Stimulated activated naive CD8-positive, alpha-beta T cell treated with anti-CD3 and anti-CD28 coated beads, Interleukin-15, Interleukin-2, amounts not matched to agents 100 U/mL and 50 U/mL, for 24 hours (primary cell): Measurements from ENCODE around the gene FOXM1.

Experiments
- ATAC-seq: fragments of 150-1000 bp; cut with Tn5 transposase; one replicate; pipeline ENCODE4 v1.10.0; 2021
- DNase-seq: peaks from one replicate; pipeline ENCODE4 v3.0.0; 2021

The FOXM1 gene, protein sequence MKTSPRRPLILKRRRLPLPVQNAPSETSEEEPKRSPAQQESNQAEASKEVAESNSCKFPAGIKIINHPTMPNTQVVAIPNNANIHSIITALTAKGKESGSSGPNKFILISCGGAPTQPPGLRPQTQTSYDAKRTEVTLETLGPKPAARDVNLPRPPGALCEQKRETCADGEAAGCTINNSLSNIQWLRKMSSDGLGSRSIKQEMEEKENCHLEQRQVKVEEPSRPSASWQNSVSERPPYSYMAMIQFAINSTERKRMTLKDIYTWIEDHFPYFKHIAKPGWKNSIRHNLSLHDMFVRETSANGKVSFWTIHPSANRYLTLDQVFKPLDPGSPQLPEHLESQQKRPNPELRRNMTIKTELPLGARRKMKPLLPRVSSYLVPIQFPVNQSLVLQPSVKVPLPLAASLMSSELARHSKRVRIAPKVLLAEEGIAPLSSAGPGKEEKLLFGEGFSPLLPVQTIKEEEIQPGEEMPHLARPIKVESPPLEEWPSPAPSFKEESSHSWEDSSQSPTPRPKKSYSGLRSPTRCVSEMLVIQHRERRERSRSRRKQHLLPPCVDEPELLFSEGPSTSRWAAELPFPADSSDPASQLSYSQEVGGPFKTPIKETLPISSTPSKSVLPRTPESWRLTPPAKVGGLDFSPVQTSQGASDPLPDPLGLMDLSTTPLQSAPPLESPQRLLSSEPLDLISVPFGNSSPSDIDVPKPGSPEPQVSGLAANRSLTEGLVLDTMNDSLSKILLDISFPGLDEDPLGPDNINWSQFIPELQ

DNA sequence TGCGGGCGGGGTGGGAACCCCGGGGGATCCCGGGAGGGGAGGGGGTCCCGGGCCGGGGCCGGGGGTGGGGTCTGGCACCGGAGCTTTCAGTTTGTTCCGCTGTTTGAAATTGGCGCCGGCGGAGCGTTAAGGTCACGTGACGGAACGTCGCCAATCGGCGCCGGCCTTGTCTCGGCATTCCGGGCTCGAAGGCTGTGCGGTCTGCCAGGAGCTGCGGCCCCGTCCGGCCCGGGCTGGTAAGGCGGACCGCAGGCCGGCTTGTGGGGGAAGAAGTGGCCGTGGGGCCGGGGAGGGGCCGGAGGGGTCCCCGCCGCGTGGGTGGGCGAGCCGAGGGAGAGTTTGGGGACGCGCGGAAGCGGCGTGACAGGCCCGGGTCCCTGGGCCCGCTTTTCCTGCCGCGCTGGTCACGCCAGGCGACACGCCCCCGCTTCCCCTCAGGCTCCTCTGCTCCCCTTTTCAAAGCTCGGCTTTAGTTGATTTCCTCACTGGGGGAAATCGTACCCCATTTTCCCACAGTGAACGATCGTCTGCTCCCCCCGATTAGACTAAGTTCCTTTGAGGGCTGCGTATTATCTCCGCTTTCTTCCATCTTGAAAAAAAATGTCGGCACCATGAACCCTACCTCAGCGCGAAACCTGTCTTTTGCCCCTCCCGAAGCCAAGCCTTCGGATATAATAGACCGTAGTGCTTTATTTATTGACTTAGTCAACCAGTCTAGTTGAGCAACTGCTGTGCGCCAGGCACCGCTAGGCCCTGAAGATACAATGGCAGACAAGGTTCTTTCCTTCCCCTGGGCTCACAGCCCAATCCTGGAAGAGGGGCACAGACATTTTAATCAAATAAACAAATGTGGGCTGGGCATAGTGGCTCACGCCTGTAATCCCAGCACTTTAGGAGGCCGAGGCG lies at the start of gene FOXM1, which contains the start of gene RHNO1:
Gene FOXM1 (minus strand): TSS at position 128 of the 906 bp plus-strand sequence. CDS start 2,696 bp downstream, outside the sequence.
Gene RHNO1 (plus strand): TSS at position 177 of the 906 bp plus-strand sequence. CDS start 8,144 bp downstream, outside the sequence.
- ATAC-seq (peak; percentile 85), DNase-seq (peak; percentile 89)

DNA sequence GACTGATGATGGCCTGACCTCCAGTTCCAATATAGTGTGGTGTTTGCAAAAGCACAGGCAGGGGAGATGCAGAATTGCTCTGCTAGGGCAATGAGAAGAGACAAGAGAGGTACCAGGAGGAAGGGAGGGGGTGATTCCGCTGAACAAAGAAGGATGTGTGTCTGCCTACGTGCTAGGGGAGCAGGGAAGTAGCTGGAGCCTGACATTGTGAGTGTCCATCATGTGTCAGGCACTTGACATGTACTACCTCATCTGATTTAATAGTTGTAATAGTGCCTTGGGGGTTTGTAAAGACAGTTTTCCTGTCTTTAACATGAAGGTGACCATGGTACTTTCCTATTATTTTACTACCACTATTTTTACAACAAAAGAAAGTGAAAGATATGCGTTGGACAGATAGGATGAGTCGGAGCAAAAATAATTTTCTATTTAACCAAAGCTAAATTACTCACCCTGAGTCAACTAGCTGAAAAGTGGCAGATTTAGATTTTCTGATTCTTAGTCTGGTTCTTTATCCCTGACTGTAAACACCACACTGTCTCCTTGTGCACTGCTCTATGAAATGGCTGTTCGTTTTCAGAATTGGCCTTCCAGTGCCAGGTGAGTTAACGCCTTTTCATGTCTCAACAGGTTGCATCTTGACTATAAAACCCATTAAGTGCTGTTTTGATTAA lies 48.5 kb upstream of the FOXM1 start:
- no peak for ATAC-seq

DNA sequence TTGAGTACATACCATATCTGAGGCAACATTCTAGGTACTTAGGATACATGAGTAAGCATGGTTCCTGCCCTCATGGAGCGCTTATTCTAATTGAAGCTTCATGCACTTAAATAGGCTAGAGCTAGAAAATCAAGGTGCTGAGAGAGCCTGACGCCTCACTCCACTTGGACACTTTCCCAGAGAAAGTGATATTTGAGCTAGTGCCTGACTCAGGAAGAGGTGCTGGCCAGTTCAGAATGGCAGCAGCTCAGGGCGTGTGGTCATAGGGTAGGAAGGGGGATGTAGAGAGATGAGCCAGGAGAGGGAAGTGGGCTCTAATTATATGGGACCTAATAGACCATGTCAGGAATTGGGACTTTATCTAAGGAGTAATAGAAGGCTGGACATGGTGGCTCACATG lies 47.0 kb upstream of the FOXM1 start:
- DNase-seq, result no peak

More for the DNA sequence above, 48.5 kb upstream of the FOXM1 start:
- no peak for DNase-seq

DNA sequence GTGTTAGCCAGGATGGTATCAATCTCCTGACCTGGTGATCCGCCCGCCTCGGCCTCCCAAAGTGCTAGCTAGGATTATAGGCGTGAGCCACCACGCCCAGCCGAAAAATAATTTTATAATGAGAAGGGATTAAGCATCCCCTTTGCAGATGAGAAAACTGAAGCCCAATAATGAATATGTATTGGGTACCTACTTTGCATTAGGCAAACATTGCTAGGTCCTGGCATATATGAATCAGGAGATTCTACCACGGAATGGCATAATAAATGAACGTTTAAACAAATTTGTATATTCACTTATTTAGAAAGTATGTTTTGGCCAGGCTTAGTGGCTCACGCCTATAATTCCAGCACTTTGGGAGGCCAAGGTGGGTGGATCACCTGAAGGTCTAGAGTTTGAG lies 46.1 kb upstream of the FOXM1 start:
- no peak for ATAC-seq
- DNase-seq, result no peak

More for the DNA sequence above, 47.0 kb upstream of the FOXM1 start:
- ATAC-seq, result no peak

DNA sequence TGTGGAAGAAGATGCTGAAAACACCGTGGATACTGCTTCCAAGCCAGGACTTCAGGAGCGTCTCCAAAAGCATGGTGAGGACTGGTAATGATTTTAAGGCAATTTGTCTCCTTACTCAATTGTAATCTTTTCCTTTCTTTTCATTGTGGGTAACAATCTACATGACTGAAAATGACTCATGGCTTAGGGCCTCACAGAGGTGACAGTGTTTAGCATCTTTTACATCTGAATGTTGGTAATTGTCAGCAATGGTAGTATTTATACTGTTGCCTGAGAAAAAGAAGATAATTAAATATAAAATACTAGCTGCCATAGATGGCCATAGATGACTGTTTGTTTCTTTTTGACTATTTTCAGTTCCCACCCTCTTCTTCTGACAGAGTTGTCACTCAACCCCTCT lies 45.4 kb upstream of the FOXM1 start:
- DNase-seq (no peak), ATAC-seq (no peak)

DNA sequence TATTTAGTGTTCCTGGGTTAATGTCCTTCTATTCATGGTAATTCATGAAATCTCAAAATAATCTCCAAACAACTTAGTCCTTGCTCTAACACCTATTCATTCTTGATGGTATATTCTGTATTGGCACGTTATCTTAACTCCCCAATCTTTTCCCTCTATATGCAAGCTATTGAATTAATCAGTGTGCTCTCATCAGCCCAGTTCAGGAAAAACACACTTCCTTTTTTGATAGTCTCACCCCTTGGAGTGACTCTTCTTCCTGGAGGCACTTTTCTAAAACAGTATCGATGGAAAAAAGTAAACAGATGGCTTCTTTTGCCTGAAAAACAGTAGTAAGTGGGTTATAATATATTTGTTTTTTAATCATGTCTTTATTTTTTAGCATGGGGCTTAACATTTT lies 42.3 kb upstream of the FOXM1 start:
- ATAC-seq, result no peak
- DNase-seq, result no peak

DNA sequence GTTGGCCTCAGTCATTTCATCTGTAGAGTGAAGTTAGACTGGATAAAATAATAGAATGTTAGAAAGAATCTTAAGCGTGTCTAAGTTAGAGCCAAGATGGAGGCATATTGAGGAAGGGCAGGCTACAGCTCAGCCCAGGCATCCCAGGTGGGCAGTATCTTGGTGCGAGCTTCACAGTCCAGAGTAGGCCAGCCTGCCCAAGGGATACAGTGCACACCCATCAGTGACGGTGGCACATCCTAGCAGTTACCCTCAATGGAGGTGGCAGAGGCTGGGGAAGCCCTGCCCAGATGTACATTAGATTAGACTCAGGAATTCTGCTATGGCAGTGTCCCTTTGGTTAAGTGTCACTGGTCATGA lies 35.2 kb upstream of the FOXM1 start:
- ATAC-seq (no peak), DNase-seq (no peak)

DNA sequence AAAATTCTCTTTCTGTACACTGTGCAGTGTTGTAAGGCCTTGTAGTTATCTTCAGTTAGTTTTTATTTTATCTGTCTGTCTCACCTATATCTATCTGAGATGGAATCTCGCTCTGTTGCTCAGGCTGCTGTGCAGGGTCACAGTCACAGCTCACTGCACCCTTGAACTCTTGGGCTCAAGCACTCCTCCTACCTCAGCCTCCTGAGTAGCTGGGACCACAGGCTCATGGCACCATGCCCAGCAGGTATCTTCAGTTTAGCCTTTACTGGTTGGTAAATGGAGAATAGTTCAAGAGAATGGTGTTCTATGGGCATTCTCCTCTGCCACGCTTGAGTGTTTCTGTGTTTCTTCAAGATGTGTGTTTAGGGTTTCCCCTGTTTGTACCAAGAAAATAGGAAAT lies 27.3 kb upstream of the FOXM1 start:
- ATAC-seq (no peak), DNase-seq (no peak)

DNA sequence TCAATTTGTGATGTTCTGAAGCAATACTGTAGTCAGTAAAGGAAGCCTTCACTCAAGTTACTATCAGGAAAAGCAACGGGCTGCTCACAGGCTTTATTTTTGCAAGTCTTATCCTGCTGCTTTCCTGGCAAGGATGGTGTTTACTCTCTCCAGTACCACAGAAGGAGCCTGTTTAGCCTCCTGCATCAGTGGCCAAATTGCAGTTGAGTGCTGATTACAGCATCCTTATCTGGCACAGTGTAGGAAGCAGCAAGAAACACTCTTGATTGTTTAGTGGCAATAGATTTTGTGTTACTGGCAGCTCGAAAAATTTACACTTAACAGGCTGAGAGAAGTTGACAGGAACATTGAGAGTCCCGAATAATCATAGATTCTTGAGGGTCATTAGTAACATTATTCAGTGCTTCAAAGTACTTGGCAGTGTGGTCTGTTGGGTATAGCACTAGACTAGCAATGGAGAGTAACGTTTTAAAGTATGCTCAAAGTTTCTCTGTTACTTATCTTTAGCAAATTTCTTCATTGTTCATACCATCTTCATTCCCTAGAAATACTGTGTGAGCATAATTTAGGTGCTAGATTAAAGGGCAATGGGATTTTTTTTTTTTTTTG lies 25.4 kb upstream of the FOXM1 start:
- no peak for DNase-seq
- no peak for ATAC-seq

DNA sequence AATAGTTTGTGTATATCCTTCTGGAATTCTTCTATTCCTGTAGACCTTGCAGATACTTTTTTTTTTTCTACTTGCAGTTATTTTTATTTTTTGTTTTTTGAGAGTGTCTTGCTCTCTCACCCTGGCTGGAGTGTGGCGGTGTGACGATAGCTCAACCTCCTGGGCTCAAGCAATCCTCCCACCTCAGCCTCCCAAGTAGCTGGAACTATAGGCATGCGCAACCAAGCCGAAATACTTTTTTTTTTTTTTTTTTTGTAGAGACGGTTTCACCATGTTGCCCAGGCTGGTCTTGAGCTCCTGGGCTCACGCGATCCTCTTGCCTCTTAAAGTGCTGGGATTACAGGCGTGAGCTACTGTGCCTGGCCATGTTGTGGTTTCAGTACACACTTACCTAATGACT lies 23.7 kb upstream of the FOXM1 start:
- ATAC-seq, result no peak

DNA sequence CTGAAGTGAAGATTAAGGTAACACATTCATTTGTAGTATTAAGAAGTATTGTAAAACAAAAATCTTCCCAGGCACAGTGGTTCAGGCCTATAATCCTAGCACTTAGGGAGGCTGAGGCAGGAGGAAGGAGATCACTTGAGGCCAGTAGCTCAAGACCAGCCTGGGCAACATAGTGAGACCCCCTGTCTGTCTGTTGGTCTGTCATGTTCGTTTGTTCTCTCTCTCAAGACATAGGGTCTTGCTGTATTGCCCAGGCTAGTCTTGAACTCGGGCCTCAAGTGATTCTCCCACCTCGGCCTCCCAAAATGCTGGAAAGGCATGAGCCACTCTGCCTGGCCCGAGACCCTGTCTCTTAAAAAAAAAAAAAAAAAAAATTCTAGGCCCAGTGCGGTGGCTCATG lies 20.4 kb upstream of the FOXM1 start:
- DNase-seq (no peak), ATAC-seq (no peak)

More for the DNA sequence above, 23.7 kb upstream of the FOXM1 start:
- DNase-seq, result no peak

DNA sequence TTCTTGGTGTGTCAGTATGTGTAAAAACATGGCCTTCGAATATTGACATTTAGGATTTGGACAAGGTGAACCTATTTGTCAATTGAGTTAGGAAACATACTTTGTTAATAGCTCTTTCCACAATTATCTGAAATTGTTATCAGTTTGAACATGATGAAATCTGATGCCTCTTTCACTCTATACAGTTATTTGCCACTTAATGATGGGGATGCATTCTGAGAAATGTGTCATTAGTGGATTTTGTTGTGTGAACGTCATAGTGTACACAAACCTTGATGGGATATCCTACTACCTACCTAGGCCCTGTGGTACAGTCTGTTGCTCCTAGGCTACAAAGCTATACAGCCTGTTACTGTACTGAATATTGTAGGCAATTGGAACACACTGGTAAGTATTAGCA lies 18.5 kb upstream of the FOXM1 start:
- no peak for DNase-seq
- ATAC-seq, result no peak

DNA sequence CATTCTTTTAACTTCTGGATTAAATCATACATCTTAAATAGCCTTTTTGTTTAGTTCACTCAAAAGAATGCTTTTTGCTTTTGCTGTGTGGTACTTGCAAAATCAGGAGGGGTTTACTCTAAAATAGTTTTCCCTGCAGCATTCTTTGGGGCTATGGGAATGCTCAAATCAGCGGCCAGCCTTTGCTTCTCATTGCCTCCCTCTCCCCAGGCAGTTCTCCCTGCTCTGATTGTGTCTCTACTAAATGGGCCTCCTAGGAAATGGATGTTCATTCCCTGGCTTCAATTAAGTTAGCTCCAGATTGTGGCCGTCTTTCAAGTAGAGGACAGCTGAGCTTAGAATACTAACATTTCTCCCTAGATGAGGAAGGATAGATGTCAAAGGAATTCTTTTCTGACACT lies 18.1 kb upstream of the FOXM1 start:
- ATAC-seq (no peak), DNase-seq (no peak)

DNA sequence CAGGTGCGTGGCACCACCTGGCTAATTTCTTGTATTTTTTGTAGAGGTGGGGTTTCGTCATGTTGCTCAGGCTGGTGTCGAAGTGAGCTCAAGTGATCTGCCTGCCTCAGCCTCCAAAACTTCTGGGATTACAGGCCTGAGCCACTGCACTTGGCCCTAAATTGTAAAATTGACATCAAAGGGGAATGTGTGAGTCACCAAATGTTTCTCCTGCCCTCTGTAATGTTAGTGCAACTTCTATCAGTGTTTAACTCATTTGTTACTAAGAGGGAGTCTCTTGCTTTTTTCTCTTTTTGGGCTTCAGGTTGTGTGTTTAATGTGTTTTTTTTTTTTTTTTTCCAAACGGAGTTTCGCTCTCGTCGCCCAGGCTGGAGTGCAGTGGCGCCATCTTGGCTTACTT lies 16.0 kb upstream of the FOXM1 start:
- no peak for DNase-seq
- ATAC-seq, result no peak

DNA sequence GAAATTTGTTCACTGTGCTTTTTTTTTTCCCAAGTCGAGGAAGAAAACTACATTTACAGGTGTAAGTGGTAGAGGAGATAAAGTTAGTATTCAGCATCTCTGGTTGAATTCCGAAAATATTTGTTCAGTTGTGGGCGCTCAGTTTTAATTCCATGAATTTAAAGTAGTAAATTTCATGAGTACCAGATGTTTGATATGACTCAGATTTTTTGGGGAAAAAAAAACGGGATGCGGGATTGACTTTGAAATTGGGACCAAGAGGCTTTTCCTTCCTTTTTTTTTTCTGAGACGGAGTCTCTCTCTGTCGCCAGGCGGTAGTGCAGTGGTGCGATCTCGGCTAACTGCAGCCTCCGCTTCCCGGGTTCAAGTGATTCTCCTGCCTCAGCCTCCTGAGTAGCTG lies 15.3 kb upstream of the FOXM1 start:
- DNase-seq, result no peak
- no peak for ATAC-seq

DNA sequence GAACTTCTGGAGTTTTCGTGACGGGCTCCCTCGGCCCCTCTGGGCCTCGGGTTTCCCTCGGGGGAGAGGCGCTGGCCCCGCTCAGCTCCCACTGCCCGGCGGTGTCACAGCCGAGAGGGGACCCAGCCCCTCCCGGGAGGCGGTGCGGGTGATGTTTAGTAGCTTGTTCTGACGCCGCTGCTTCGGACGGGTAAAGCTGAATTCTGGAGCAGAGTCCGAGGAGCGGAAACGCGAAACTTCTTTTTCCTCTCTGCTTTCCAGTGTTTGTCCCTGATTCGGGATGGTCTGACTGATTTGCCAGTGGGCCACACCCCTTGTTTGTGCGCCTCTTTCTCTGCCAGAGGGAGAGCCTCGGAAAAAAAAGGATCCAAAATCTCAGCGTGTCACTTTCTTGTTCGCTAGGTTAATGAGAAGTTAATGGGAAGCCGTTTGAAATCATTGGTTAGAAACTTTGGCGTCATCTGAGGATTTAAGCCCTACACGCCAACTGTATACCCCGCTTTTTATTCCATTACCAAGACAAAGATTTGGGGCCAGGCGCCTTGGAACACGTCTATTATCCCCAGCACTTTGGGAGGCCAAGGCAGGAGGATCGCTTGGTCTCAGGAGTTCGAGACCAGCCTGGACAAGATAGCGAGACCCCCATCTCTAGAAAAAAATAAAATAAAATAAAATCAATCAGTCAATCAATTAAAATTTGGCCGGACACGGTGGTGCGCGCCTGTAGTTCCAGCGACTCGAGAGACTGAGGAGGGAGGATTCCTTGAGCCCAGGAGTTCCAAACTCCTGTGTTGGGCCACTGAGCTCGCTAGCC lies 14.5 kb upstream of the FOXM1 start:
- no peak for ATAC-seq
- peak; percentile 50 for DNase-seq

DNA sequence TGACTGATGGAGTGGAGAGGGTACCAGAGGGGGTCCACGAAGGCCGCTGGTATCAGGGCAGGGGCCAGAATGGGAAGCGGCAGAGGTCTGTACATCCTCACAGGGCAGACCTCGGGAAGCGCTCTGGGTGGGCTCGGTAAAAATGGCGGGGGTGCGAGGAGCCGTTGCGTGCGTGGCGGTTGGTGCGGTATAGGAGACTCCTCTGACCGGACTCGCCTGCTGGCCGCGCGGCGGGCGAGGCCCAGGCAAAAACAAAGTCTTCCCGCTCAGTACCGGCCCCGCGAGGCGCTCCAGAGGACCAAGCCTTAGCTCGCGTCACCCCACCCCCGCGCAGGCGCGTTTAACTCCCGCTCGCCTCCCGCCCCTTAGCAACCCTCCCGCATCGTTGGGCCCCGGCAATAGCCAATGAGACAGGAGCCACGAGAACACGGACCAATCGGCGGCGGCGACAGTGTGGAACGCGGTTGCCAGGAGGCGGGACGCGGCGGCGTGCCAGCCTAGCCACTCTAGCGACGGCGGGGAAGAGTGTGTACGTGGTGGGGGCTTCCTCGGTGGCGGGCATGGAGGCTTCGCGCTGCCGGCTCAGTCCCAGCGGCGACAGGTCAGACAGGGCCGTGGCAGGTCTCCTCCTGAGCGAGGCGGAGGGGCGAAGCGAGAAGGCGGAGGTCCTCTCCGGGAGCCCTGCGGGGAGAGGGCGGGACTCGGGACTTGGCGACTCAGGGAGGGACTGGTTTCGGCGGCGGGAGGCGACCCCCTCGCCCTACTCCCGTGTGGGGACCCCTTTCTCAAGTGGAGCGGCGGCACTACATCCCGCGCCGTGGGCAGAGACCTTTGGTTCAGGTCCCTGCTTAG lies 13.6 kb upstream of the FOXM1 start, which contains the start of gene TULP3:
Gene TULP3 (plus strand): TSS at position 504 of the 852 bp plus-strand sequence. CDS start 57 bp downstream, at position 561.
- peak; percentile 97 for DNase-seq
- ATAC-seq, result peak; percentile 98

DNA sequence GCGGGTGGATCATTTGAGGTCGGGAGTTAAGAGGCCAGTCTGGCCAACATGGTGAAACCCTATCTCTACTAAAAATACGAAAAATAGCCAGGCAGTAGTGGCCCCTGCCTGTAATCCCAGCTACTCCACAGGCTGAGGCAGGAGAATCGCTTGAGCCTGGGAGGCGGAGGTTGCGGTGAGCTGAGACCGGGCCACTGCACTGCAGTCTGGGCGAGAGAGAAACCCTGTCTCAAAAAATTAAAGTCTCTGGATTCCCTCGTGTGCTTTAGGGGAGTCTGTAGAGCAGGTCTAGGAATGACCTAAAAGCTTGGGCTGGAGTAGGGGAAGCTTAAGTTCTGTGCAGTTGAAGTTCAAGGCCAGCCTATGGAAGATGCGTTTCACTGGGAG lies 13.0 kb upstream of the FOXM1 start:
- ATAC-seq, result no peak
- no peak for DNase-seq

DNA sequence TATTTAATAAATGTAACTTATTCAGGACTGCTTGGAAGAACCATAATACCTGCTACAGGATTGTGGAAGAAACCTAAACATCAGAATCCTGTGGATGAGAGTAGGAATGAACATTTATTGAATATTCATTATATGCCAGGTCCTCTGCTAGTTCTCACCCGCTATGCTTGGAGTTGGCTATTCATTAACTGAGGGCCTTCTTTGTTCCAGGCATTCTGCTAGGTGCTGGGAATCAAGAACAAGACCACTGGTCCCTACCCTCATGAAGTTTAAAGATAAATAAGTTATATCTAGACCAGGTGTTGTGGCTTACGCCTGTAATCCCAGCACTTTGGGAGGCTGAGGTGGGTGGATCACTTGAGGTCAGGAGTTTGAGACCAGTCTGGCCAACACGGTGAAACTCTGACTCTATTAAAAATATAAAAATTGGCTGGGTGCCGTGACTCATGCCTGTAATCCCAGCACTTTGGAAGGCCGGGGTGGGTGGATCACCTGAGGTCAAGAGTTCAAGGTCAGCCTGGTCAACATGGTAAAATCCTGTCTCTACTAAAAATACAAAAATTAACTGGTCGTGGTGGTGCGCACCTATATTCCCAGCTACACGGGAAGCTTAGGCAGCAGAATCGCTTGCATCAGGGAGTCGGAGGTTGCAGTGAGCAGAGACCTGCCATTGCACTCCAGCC lies 9.9 kb upstream of the FOXM1 start:
- ATAC-seq (no peak), DNase-seq (no peak)
